Measurements from ENCODE around the gene HPSE2. TPM values are rescaled to one million over a fixed set of nuclear protein-coding genes. Genes with fewer than 3 reads are reported as not detected.

The HPSE2 gene
- polyA plus RNA-seq, 2 of the 4 experiments (the other 2 are of a cell fraction), result not detected

DNA sequence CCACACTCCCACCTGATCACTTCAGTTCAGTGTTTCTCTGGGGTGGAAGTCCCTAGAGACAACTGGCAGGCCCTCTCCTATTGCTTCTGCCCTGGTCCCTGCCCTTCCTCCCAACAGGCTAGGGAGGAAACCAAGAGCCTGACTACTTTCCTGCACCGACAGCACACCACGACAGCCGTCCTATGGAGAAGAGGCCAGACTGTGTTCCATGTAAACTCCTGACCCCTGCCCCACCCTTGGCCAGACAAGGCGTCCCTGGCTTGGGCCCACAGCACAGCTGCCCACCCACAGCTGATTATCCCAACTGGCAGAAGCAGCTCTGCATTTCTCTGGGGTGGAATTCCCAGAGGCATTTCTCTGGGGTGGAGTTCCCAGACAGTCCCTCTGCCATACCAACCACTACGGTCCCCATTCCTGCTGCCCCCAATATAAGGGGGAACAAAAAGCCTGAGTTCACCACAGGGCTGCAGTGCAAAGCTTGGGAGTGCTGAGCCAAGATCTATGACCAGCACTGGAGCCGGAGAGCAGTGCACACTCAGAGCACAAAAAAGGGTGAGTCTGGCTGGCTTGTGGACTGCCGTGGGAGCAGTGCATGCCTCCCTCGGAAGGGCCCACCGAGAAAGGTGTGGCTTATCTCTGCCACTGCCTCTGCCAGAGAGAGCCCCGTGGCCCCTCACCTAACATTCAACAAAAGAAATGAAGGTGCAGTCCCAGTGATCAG, 193.4 kb downstream of the HPSE2 start:
- no peaks in the 10 kb centered on the region for H3K4me1 ChIP-seq
- H3K4me3 ChIP-seq, result no peak overlapping the region
- CTCF ChIA-PET, result interaction anchor here (0.9 kb wide), 1 partner anchor 578 kb away, joined by 3 read pairs; no protein-coding TSS in a partner anchor
- peaks cover 2% of the 10 kb centered on the region; the same call in 1 of the 3 replicates for H3K9me3 ChIP-seq
- FAIRE-seq (no peak), DNase-seq (ENCODE audit: low read depth in 1 of 2, low spot score in 1 of 2) (no peak), ATAC-seq (no peak)
- TF ChIP-seq, protein P1, sequence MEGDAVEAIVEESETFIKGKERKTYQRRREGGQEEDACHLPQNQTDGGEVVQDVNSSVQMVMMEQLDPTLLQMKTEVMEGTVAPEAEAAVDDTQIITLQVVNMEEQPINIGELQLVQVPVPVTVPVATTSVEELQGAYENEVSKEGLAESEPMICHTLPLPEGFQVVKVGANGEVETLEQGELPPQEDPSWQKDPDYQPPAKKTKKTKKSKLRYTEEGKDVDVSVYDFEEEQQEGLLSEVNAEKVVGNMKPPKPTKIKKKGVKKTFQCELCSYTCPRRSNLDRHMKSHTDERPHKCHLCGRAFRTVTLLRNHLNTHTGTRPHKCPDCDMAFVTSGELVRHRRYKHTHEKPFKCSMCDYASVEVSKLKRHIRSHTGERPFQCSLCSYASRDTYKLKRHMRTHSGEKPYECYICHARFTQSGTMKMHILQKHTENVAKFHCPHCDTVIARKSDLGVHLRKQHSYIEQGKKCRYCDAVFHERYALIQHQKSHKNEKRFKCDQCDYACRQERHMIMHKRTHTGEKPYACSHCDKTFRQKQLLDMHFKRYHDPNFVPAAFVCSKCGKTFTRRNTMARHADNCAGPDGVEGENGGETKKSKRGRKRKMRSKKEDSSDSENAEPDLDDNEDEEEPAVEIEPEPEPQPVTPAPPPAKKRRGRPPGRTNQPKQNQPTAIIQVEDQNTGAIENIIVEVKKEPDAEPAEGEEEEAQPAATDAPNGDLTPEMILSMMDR (IDR thresholded peaks at IDR 0.05), result no peak
- TF ChIP-seq GATA3 (IDR thresholded peaks at IDR 0.05; ENCODE audit: borderline replicate concordance) (no peak), HDAC2 (IDR thresholded peaks at IDR 0.05) (no peak), TP53 (CRISPR knock-in tag; IDR thresholded peaks at IDR 0.05) (no peak), NFE2L2 (conservative IDR thresholded peaks at IDR 0.05; ENCODE audit: low read length) (no peak)
- TF ChIP-seq, protein P2, sequence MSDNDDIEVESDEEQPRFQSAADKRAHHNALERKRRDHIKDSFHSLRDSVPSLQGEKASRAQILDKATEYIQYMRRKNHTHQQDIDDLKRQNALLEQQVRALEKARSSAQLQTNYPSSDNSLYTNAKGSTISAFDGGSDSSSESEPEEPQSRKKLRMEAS (IDR thresholded peaks at IDR 0.05), result no peak
- TF ChIP-seq, protein P3, sequence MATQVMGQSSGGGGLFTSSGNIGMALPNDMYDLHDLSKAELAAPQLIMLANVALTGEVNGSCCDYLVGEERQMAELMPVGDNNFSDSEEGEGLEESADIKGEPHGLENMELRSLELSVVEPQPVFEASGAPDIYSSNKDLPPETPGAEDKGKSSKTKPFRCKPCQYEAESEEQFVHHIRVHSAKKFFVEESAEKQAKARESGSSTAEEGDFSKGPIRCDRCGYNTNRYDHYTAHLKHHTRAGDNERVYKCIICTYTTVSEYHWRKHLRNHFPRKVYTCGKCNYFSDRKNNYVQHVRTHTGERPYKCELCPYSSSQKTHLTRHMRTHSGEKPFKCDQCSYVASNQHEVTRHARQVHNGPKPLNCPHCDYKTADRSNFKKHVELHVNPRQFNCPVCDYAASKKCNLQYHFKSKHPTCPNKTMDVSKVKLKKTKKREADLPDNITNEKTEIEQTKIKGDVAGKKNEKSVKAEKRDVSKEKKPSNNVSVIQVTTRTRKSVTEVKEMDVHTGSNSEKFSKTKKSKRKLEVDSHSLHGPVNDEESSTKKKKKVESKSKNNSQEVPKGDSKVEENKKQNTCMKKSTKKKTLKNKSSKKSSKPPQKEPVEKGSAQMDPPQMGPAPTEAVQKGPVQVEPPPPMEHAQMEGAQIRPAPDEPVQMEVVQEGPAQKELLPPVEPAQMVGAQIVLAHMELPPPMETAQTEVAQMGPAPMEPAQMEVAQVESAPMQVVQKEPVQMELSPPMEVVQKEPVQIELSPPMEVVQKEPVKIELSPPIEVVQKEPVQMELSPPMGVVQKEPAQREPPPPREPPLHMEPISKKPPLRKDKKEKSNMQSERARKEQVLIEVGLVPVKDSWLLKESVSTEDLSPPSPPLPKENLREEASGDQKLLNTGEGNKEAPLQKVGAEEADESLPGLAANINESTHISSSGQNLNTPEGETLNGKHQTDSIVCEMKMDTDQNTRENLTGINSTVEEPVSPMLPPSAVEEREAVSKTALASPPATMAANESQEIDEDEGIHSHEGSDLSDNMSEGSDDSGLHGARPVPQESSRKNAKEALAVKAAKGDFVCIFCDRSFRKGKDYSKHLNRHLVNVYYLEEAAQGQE (IDR thresholded peaks at IDR 0.05), result no peak
- TF ChIP-seq, protein P4, sequence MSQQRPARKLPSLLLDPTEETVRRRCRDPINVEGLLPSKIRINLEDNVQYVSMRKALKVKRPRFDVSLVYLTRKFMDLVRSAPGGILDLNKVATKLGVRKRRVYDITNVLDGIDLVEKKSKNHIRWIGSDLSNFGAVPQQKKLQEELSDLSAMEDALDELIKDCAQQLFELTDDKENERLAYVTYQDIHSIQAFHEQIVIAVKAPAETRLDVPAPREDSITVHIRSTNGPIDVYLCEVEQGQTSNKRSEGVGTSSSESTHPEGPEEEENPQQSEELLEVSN (IDR thresholded peaks at IDR 0.05; ENCODE audit: borderline replicate concordance, low read depth), result no peak
- no peak overlapping the region for H3K4me2 ChIP-seq
- WGBS (ENCODE audit: missing lambda C conversion rate), result 33% methylated on average over 10 of the region's 10 CpGs
- POLR2A ChIA-PET, result no interaction called here
- no peak overlapping the region for H3K27ac ChIP-seq

DNA sequence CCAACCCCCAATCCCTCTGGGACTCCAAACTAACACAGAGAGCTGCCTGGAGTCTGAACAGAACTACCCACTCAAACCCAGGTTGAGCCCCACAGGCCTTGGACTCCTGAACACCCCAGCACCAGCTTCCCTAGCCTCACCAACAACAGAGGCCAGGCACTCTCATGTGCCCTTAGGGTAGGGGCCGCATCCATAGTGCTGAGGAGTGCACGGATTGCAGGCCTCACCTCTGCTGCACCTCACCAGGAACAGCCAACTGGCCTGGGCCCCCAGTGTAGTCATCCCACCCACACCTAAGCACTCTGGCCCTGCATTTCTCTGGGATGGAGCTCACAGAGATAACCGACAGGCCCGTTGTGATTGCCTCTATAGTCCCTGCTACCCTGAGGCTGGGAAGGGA, 194.2 kb downstream of the HPSE2 start:
- POLR2A ChIA-PET, result no interaction called here
- DNase-seq (ENCODE audit: low read depth in 1 of 2, low spot score in 1 of 2) (no peak), FAIRE-seq (no peak), ATAC-seq (no peak)
- Histone ChIP-seq H3K4me3 (no peak overlapping the region), H3K4me2 (no peak overlapping the region), H3K9me3 (peaks cover 2% of the 10 kb centered on the region; the same call in 1 of the 3 replicates), H3K27ac (no peak overlapping the region), H3K4me1 (no peaks in the 10 kb centered on the region)
- 21% methylated on average over 3 of the region's 4 CpGs for WGBS (ENCODE audit: missing lambda C conversion rate)
- TF ChIP-seq SMC3 (IDR thresholded peaks at IDR 0.05) (no peak), POLR2AphosphoS2 (conservative IDR thresholded peaks at IDR 0.05; ENCODE audit: low read length) (no peak), RAD21 (conservative IDR thresholded peaks at IDR 0.05 in 1 of 2, IDR thresholded peaks at IDR 0.05 in 1 of 2) (no peak), CBX2 (IDR thresholded peaks at IDR 0.05; ENCODE audit: borderline replicate concordance, low read depth) (no peak), FOXS1 (CRISPR knock-in tag; IDR thresholded peaks at IDR 0.05) (no peak)
- TF ChIP-seq, protein P5, sequence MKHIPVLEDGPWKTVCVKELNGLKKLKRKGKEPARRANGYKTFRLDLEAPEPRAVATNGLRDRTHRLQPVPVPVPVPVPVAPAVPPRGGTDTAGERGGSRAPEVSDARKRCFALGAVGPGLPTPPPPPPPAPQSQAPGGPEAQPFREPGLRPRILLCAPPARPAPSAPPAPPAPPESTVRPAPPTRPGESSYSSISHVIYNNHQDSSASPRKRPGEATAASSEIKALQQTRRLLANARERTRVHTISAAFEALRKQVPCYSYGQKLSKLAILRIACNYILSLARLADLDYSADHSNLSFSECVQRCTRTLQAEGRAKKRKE (CRISPR knock-in tag; IDR thresholded peaks at IDR 0.05; ENCODE audit: low read depth), result no peak
- TF ChIP-seq, protein P1 (IDR thresholded peaks at IDR 0.05), result no peak
- TF ChIP-seq, protein P6, sequence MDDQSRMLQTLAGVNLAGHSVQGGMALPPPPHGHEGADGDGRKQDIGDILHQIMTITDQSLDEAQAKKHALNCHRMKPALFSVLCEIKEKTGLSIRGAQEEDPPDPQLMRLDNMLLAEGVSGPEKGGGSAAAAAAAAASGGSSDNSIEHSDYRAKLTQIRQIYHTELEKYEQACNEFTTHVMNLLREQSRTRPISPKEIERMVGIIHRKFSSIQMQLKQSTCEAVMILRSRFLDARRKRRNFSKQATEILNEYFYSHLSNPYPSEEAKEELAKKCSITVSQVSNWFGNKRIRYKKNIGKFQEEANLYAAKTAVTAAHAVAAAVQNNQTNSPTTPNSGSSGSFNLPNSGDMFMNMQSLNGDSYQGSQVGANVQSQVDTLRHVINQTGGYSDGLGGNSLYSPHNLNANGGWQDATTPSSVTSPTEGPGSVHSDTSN (IDR thresholded peaks at IDR 0.05), result no peak
- CTCF ChIA-PET, result interaction anchor here (0.6 to 0.9 kb wide), 3 partner anchors 399 to 643 kb away, joined by 3 to 4 read pairs (median 3); no protein-coding TSS in a partner anchor

Measured in A549 (cell line).